Mammary microvascular endothelial cell (primary cell): Measurements from ENCODE around the gene LIMA1. TPM values are rescaled to one million over a fixed set of nuclear protein-coding genes. Genes with fewer than 3 reads are reported as not detected.

Experiments
- total RNA-seq: library from RNA; depleted of rRNA; stranded (reverse); fragments of >200 nt; gene quantifications from 2 replicates; pipeline ENCODE4 v1.2.3, GENCODE V29; 2015

LIMA1 gene
- 98.0 and 101 TPM in 2 replicates for total RNA-seq

DNA sequence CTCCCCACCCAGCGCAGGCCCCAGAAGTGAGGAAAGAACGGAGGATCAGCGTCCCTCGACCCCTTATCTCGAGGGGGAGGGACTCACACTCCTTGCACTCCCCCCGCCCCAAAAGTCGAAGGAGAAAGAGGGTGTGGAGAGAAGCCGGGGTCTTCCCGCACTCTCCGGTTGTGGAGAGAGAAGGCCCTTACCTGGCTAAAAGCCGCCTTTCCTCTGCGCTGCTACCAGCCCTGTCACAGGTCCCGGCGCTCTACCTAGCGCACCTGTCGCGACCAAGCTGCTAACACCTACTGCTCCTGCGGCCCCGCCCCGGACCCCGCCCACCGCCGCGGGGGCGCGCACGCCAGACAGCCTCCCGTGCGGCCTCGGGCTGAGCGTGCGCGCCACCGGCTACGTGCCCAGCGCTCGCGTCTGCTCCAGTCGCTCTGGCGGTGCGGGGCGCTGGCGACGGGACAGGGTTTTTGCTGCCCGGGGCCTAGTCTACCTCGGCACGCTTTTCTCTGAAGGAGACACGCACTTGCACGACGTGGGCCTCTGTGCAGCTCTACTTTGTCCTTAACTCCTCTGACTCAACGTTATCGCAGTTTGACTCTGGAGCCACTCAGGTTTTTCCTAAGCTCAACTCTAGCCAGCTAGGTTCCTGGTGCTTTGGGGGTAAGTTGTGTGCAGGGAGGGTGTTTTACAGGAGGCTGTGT, at the start of gene LIMA1:
Gene LIMA1 (minus strand): TSS at position 292 of the 695 bp plus-strand sequence. CDS start 34,769 bp downstream, outside the sequence.

DNA sequence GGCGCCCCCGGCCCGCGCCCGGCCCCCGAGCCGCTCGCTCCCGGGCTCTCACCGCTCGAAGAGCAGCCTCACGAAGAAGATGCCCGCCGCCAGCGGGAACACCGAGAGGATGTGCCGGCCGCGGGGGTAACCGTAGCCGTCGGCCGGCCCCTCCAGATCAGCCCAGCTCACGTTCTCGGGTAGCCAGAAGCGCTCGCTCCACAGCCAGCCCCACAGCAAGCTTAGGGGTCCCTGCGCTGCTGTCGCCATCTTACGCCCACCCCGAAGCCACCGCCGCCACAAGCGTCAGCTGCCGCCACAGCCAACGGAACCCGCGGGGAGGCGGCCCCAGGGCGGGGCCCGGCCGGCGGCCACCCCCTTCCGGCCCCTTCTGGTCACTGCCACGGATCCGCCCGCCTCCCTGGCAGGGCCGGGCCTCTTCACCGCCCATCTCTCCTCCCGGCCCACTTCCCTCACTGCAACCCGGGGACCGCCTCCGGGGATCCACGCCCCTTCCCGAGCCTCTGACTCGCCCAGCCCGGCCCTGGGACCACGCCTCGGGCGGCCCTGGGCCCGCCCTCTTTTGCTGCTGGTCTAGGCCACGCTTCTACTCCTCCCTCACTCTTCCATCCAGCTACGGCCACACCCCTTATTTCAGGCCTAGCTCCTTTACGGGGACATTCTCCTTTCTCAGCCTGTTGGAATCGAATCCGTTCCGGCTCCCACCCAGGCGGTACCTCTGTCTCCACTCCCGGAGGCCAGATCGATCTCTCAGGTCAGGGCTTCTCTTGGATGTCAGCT, 116.1 kb downstream of the LIMA1 start, which contains the start of gene CERS5:
Gene CERS5 (minus strand): TSS at position 321 of the 780 bp plus-strand sequence. CDS start 72 bp downstream, at position 249.

Other genes with a start within 250 kb of the LIMA1 start
- 0.25 and 1.9 TPM in 2 replicates for gene ASIC1, start 225.9 kb downstream of the LIMA1 start, total RNA-seq
- 70.9 and 71.6 TPM in 2 replicates for gene SMARCD1, start 198.2 kb downstream of the LIMA1 start, total RNA-seq
- not detected in 2 replicates for gene GPD1, start 179.5 kb downstream of the LIMA1 start, total RNA-seq
- 48.9 and 57.1 TPM in 2 replicates for gene COX14, start 171.3 kb downstream of the LIMA1 start, total RNA-seq
- 27.0 and 33.7 TPM in 2 replicates for gene CERS5, start 116.2 kb downstream of the LIMA1 start, total RNA-seq
- gene FAM186A, start 113.1 kb upstream of the LIMA1 start, total RNA-seq, result not detected in 2 replicates
- 29.4 and 33.6 TPM in 2 replicates for gene LARP4, start 117.4 kb upstream of the LIMA1 start, total RNA-seq
- gene DIP2B, start 221.5 kb upstream of the LIMA1 start, total RNA-seq, result 22.4 and 22.5 TPM in 2 replicates